NCI-H526 (cell line): ENCODE data around the gene RPL39L.

Experiments
- DNase-seq, 2 experiments: peaks; one replicate each; lab custom pipeline; 2025; lab: John Stamatoyannopoulos, UW

Gene RPL39L

DNA sequence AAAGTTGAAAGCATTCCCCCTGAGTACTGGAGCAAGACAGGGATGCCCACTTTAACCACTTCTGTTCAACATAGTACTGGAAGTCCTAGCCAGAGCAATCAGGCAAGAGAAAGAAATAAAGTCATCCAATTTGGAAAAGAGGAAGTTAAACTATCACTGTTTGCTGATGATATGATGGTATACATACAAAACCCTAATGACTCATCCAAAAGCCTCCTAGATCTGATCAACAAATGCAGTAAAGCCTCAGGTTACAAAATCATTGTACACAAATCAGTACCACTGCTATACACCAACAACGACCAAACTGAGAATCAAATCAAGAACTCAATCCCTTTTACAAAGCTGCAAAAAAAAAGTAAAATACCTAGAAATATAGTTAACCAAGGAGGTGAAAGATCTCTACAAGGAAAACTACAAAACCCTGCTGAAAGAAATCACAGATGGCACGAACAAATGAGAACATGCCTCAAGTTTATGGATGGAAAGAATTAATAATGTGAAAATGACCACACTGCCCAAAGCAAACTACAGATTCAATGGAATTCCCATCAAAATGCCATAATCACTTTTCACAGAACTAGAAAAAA, 40.3 kb downstream of the RPL39L start:
- no peak for DNase-seq

DNA sequence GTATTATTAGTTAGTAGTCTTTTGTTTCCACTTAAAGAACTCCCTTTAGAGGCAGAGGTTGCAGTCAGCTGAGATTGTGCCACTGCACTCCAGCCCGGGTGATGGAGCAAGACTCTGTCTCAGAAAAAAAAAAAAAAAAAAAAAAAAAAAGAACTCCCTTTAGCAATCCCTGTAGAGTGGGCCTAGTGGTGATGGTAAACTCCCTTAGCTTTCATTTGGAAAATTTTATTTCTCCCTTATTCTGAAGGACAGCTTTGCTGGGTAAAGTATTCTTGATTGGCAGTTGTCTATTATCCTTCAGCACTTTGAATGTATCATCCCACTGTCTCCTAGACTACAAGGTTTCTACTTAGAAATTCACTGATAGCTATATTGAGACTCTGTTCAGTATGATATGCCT, 46.0 kb downstream of the RPL39L start:
- no peak for DNase-seq

DNA sequence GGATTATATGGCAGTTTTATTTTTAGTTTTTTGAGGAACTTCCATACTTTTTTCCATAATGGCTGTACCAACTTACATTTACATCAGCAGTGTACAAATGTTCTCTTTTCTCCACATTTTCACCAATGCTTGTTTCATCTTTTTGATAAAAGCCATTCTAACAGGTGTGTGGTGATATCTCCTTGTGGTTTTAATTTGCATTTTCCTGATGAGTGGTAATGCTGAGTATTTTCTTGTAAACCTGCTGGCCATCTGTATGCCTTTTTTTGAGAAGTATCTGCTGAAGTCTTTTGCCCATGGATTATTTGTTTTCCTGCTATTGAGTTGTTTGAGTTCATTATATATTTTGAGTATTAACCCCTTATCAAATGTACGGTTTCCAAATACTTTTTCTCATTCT, 50.6 kb downstream of the RPL39L start:
- no peak for DNase-seq

- no peak for DNase-seq
Measured at GRCh38 chr3:187086831-187087230, 52.5 kb downstream of the RPL39L start.

- no peak for DNase-seq
Measured at GRCh38 chr3:187085933-187086332, 53.4 kb downstream of the RPL39L start.

GRCh38 chr3:187085021-187085666, 54.2 kb downstream of the RPL39L start:
- DNase-seq, result no peak

DNA sequence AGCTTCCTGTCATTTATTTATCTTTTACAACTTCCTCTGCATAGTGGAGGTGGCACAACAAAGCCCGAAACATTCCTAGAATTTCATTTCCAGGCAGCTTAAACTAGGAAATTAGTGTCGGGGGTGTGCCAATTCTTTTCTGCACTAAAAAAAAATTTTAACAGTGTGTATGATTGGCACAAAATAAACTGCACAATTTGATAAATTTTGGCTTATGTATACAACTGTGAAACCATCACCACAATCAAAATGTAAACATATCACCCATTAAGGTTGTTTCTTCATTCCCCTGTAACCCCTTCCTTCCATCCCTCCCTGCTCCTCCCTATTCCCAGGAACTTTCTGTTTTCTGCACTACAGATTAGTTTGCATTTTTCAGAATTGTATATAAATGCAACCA, 54.7 kb downstream of the RPL39L start:
- no peak for DNase-seq

- DNase-seq, result no peak
Measured at GRCh38 chr3:187084126-187084525, 55.2 kb downstream of the RPL39L start.

- DNase-seq, result no peak
Measured at GRCh38 chr3:187082758-187083375, 56.4 kb downstream of the RPL39L start.

- no peak for DNase-seq
Measured at GRCh38 chr3:187080799-187081450, 58.4 kb downstream of the RPL39L start.

DNA sequence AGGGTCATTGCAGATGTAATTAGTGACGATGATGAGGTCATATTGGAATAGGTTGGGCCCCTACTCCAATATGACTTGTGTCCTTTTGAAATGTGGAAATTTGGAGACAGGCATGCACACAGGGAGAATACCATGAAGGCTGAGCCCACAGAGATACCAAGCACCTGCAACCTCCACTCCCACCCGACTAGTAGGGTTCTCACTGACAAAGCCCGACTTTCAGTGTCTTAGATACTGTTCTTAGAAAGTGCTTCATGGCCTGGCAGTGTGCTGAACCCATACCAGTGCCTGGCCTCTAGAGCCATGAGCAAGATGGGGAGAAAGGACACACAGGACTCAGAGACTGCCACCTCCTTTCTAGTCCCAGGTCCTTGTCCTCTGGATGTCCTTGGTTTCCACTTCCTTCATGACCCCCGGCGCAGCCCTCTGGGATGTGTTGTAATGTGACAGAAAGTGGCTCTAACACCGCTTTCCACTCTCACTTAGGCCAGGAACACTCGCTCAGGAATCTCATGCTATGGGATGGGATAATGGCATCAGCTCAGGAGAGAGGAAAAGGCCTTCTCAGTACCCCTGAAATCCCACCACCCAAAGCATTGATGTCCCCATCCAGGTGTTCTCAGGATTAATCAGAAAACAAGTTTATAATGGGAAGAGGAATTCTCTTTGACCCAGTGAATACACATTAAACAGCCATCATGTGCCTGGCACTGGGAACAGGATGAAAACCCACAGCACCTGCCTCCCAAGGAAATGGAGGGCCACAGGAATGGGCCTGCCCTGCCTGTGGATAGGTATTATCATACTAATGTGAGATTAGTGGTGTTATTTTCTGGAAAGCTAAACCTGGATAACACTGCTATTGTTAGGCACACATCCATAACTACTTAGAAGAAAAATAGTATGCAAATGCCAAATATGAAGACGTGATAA, 59.9 kb downstream of the RPL39L start:
- DNase-seq, result no peak

DNA sequence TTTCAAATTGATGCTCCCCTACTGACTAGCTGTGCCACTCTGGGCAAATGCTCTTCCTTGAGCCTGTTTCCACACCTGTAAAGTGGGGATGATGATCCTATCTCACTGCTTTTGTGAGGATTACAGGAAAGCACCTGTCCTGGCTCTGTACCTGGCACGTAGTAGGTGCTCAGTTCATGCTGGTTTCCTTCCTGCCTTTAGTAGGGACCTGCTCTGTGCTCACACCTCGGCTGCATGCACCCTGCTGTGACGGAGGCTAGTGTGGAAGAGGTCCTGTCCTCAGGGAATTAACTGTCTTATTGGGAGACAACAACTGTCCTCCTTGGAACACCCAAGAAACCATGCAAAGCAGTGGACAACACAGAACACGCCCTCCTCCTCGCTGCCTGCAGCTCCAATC, 61.8 kb downstream of the RPL39L start:
- no peak for DNase-seq

DNA sequence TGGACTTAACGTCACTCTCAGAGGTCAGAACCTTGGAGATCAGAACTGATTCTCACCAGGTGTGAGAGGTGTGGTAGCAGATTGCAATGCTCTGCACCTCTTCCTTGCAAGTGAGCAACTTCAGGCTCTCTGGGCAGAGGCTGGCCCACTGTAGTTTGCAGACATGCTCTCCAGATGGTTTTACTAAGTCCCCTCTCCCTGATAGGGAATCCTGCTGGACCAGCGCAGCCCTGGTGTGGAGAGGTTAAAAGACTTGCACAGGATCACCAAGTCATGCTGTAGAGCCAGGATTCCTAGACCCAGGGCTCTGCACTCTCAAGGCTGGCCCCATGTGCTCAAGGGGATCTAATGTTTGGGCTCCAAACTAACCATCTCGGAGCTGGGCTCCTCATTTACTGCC, 62.2 kb downstream of the RPL39L start:
- no peak for DNase-seq

GRCh38 chr3:187076297-187076696, 63.0 kb downstream of the RPL39L start:
- no peak for DNase-seq

DNA sequence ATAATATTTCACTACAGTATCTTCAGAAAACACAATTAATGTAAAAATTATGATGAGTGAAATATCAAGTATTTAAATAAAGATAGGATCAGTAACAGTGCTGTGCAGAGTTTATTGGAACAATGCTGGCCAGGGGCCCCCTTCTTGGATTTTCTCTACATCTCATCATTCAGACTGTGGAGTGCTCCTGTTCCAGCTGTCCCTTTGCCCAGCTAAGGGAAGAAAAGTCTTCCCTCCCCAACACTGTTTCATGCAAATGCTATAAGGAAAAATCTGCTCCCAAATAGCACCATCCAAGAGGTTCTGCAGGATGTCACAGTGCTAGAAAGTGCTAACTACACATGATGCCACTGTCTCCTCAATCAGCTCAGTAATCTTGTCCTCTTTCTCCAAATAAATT, 64.5 kb downstream of the RPL39L start:
- DNase-seq, result no peak

DNA sequence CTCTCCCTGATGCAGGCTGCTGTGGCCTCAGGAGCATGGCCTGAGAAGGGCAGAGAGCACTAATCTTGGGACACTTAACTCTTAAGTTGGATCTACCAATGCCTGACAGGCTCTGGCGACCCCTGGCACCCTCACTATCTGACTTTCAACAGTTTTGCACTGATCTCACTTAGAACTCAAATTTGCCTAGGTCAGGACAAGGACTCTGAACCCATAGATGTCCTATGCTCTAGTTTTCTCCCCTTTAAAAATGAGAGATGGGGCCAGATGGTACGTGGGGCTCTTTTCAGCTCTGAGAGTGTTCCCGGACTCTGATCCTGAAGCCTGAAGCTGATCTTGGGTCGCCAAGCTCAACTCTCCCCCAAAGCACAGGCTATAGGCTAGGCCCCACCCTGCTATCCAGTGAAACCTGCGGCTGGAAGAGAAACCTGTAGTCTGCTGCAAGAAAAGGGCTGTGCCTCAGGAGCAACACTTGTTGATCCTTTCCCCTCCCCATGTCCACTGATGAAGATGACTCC, 65.7 kb downstream of the RPL39L start:
- no peak for DNase-seq

DNA sequence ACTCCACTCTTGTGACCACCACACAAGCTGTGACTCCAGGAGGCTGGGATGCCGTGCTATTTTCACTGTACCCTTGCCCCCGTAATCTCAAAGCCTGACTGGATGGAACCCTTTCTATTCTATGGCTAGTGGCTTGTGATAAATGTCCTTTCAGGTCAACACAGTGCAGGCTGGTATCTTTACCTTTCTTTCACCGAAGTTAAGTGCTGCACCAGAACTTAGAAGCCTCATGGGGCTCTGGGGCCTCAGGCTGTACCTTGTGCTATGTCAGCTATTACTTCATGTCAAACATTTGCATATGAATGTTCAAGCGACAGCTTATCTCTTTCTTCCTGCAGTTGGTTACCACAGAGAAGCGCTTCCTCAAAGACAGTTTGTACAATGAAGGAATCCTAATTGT, 66.8 kb downstream of the RPL39L start:
- DNase-seq, result peak; percentile 25 to 43

DNA sequence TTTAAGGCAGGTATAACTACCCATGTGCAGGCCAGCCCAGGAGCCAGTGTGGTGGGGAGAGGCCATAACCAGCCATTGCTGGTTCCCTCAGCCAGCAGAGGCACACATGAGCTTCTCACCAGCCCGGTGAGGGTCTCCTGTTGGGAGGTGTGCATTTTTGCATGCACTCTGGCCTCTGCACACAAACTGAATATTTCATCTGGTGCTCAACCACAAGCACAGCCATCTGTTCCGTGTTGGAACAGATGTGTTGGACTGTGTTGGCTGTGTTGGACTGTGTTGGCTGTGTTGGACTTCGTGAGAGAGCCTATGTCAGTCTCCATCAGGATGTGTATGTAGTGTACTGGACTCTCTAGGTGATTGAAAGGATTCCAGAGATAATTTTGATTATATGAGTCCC, 67.2 kb downstream of the RPL39L start:
- DNase-seq, result no peak
